Karpas-422 (cell line): ENCODE data around the gene IFRD1. TPM values are rescaled to one million over a fixed set of nuclear protein-coding genes. Genes with fewer than 3 reads are reported as not detected.

Source experiments
- DNase-seq: peaks from one replicate; pipeline ENCODE4 v3.0.0-alpha.2; 2015
- H2AFZ ChIP-seq: fragments of 200-600 bp; sonication (generic); 2 replicates; pipeline ENCODE4 v1.6.1; 2014; ENCODE audit warnings: antibody characterized with exemption, low read length, mixed read lengths
- H3K27ac ChIP-seq: fragments of 200-600 bp; sonication (generic); 2 replicates; pipeline ENCODE4 v1.5.1; 2014; ENCODE audit warnings: mild to moderate bottlenecking, low read length, moderate library complexity
- H3K27me3 ChIP-seq: fragments of 200-600 bp; sonication (generic); 2 replicates; pipeline ENCODE4 v1.6.1; 2014; ENCODE audit warnings: low read length, mixed read lengths
- H3K36me3 ChIP-seq: fragments of 200-600 bp; sonication (generic); 2 replicates; pipeline ENCODE4 v1.6.1; 2014; ENCODE audit warnings: low read length, mixed read lengths; ENCODE audit not compliant: insufficient read depth
- H3K4me1 ChIP-seq: fragments of 200-600 bp; sonication (generic); 2 replicates; pipeline ENCODE4 v1.6.1; 2014; ENCODE audit warnings: mild to moderate bottlenecking, low read length, mixed read lengths
- H3K4me2 ChIP-seq: fragments of 200-600 bp; sonication (generic); 2 replicates; pipeline ENCODE4 v1.6.1; 2014; ENCODE audit warnings: low read length, low read depth, mild to moderate bottlenecking; ENCODE audit not compliant: poor library complexity, severe bottlenecking
- H3K4me3 ChIP-seq: fragments of 200-600 bp; sonication (generic); 2 replicates; pipeline ENCODE4 v1.5.1; 2014; ENCODE audit warnings: mild to moderate bottlenecking, antibody characterized with exemption, low read length, mixed read lengths
- H3K79me2 ChIP-seq: fragments of 200-600 bp; sonication (generic); 2 replicates; pipeline ENCODE4 v1.6.1; 2014; ENCODE audit warnings: mild to moderate bottlenecking, low read length, mixed read lengths
- H3K9ac ChIP-seq: fragments of 200-600 bp; sonication (generic); 2 replicates; pipeline ENCODE4 v1.6.0; 2014; ENCODE audit warnings: low read length
- H3K9me2 ChIP-seq: fragments of 200-600 bp; sonication (generic), shearing (Covaris generic); replicated peaks from 2 replicates; pipeline ENCODE4 v1.6.0; 2014; ENCODE audit warnings: mild to moderate bottlenecking, low read length, moderate library complexity; ENCODE audit not compliant: insufficient read depth
- H3K9me3 ChIP-seq: fragments of 300-700, 200-600 bp; sonication (generic); 2 replicates; pipeline ENCODE4 v1.6.1; 2014; ENCODE audit warnings: low read length, mixed read lengths
- H4K20me1 ChIP-seq: fragments of 200-600 bp; sonication (generic); 2 replicates; pipeline ENCODE4 v1.6.1; 2014; ENCODE audit warnings: mild to moderate bottlenecking, antibody characterized with exemption, low read length, low read depth; ENCODE audit not compliant: insufficient read depth
- small RNA-seq: library from RNA; depleted of rRNA; stranded (forward); fragments of <200 nt; gene quantifications from one replicate; pipeline ENCODE3, GENCODE V24; 2014
- total RNA-seq: library from RNA; depleted of rRNA; stranded (reverse); fragments of >200 nt; shearing (Covaris generic); gene quantifications from 2 replicates; pipeline ENCODE4 v1.2.3, GENCODE V29; 2014; ENCODE audit warnings: low replicate concordance; rRNA removed

IFRD1 gene
- total RNA-seq, 1 experiment from 2014 or later: 57.4 TPM

DNA sequence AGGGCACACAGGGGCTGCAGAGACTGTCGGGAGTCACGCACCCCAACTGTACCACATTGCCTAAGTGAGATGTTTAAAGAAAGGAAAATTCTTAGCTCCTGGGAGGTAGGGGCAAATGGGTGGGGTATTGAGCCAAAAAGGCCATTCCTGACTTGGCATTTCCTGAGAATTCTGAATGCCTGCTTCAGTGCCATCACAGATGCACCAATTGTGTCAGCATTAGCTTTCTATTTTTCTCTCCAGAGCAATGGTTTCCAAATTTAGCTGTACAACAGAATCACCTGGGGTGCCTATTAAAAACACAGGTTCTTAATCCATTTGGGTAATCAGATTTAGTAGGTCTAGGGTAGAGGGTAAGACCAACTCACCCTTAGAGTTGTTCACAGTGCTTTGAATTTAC lies 73.6 kb downstream of the IFRD1 start:
- Histone ChIP-seq H3K9ac (no peak overlapping the region), H3K27me3 (no peaks in the 10 kb centered on the region), H4K20me1 (no peaks in the 10 kb centered on the region), H3K4me3 (no peak overlapping the region), H3K4me1 (0 out of 2 replicates have a peak, but pooled peaks cover 2% of the 10 kb centered on the region), H3K9me2 (no peaks in the 10 kb centered on the region), H3K27ac (no peak overlapping the region), H3K36me3 (no peaks in the 10 kb centered on the region), H3K9me3 (no peaks in the 10 kb centered on the region), H3K4me2 (no peak overlapping the region), H2AFZ (no peak overlapping the region), H3K79me2 (no peaks in the 10 kb centered on the region)
- no peak for DNase-seq

Small RNA genes within 50 kb of the gene (small RNA-seq; reads per million reads assigned to genes)
- not detected for gene AC079741.1

Other genes with a start within 250 kb of the IFRD1 start
- gene DOCK4, start 244.1 kb upstream of the IFRD1 start, total RNA-seq: 0.07 and 0.54 TPM in 2 replicates
- 32.5 and 37.4 TPM in 2 replicates for gene ZNF277, start 243.8 kb upstream of the IFRD1 start, total RNA-seq
- 0.15 and 1.3 TPM in 2 replicates for gene LSMEM1, start 30.5 kb downstream of the IFRD1 start, total RNA-seq